Lung microvascular endothelial cell (primary cell): ENCODE measurements around the gene APOBEC3B. TPM values are rescaled to one million over a fixed set of nuclear protein-coding genes. Genes with fewer than 3 reads are reported as not detected.
"Not testable (repeated sequence)": the region's sequence is repeated elsewhere in the genome, so short reads cannot be mapped to it uniquely, and the experiment has no call there.

Experiments used
- DNase-seq, 2 donors: peaks; one replicate each; pipeline versions ENCODE4 v3.0.0 to v3.0.0-alpha.2; 2010; ENCODE audit warnings: low read depth in 2 of 2
- total RNA-seq: library from RNA; depleted of rRNA; stranded (reverse); fragments of >200 nt; gene quantifications from 2 replicates; pipeline ENCODE4 v1.2.1, GENCODE V29; 2014

APOBEC3B gene
- total RNA-seq, 1 donor from 2014 or later, result 0.20 TPM

DNA sequence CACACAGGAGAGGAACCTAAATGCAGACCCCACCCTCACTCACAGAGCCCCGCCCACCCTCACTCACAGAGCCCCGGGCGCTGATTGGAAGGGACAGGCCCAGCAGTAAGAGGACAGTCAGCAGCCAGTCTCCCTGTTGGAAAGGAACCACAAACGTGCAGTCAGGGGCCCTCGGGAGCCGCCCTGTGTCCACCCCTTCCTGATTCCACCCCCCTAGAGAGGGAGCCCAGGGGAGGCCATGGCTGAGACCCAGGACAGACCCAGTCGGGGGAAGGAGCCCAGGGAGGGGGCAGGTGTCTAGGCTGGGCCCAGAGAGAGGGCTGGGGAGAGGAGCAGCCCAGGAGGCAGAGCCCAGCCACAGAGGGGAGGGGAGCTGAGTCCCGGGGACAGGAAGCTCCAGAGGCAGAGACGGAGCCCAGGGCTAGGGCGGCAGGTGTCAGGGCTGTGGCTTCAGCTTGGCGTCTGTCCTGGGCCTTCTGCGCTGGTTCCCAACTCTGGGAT lies 10.8 kb downstream of the APOBEC3B start:
- DNase-seq, result peak in 1 of 2 donors; percentile 26

DNA sequence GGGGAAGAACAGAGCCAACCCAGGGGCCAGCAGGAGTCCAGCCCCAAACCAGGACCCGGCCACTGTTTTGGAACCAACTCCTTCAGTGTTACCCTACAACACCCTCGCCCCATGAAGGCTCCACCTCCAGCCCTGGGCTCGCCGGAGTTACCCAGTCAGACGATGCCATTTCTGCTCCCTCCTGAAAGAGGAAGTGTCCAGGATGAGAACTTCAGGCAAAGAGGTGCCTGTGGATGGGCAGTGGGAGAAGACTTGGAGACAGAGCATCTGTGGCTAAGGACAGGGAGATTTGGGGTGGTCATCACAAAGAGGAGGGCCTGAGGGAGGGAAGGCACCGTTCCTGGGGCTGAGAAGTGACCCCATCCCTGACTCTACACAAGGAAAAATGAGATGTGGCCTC lies 14.0 kb downstream of the APOBEC3B start:
- DNase-seq, result no peak

DNA sequence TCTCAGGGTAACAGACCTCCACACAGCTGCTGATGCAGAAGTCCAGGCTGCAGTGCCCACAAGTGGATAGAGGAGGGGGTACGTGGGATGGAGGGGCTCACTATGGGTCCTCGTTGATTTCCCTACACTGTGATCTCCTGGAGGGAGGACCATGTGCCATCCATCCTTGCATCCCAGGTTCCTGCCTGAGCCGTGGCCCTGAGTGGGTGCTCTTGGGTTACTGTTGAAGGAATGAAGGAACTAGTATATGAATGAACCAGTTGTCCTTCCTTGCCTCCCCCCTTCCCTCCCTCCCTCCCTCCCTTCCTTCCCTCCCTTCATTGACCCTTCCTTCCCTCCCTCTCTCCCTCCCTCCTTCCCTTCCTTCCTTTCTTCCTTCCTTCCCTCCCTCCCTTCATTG lies 15.4 kb downstream of the APOBEC3B start:
- DNase-seq, result no peak

DNA sequence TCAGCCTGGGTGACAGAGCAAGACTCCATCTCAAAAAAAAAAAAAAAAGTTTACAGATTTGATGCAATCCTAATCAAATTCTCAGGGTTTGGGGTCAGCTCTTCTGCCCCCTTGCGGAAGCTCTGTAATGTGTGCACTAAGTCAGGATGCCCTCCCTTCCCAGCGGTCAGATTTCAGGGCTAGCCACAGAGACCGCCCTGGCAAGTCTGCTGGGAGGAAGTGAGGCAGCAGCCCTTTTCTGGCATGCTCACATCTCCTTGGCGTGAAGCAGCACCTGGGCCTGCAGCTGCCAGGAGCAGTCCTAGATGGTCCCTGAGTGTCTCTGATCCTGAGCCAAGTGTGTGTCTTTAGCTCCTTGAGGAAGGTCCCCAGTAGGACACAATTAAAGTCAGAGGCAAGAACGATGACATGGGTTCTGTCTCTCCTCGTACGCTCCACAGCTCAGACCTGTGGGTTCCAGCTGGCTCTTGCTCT lies 21.1 kb downstream of the APOBEC3B start:
- peak; percentile 80 to 81 for DNase-seq

DNA sequence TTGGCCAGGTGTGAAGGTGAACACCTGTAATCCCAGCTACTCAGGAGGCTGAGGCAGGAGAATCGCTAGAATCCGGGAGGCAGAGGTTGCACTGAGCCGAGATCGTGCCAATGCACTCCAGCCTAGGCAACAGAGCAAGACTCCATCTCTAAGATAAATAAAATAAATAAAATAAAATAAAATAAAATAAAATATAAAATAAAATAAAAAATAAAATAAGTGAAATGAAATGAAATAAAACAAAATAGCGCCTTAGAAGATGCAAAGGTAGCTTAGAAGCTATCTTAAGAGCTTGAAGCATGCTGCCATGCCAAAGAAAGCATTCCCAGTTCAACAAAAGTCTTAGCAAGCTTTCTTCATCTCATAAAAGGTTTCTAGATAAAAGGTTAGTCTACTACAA lies 25.0 kb downstream of the APOBEC3B start:
- no peak for DNase-seq

DNA sequence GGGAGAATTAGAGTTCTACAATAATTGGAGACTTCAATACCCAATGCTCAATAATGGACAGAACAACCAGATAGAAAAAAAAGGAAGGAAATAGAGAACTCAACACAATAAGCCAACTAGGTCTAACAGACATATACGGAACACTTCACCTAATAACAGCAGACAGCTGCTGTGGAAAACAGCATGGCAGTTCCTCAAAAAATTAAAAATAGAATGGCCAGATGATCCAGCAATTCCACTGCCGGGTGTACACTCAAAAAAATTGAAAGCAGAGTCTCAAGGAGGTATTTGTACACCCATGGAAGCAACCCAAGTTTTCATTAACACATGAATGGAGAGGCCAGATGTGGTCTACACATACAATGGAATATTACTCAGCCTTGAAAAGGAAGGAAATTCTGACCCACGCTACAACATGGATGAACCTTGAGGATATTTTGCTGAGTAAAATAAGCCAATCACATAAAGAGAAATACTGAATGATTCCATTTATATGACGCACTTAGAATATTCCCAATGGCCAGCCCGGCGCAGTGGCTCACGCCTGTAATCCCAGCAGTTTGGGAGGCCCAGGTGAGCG lies 26.2 kb downstream of the APOBEC3B start:
- not testable (repeated sequence) for DNase-seq

DNA sequence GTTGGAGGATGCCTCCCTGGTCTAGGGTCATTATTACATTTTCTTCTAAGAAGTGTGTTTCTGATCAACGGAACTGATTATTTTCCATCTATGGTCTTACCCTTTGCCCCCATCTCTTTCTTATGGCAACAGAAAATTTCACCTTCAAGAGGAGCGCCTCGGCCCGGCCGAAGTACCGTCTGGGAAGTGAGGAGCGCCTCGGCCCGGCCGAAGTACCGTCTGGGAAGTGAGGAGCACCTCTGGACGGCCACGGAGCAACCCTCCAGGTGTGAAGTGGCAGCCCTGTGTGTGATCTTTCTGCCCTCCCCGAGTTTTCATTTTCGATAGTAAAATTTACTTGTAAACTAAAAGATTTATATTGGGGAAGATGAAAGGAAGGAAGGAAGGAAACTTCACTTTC lies 28.8 kb downstream of the APOBEC3B start:
- no peak for DNase-seq

DNA sequence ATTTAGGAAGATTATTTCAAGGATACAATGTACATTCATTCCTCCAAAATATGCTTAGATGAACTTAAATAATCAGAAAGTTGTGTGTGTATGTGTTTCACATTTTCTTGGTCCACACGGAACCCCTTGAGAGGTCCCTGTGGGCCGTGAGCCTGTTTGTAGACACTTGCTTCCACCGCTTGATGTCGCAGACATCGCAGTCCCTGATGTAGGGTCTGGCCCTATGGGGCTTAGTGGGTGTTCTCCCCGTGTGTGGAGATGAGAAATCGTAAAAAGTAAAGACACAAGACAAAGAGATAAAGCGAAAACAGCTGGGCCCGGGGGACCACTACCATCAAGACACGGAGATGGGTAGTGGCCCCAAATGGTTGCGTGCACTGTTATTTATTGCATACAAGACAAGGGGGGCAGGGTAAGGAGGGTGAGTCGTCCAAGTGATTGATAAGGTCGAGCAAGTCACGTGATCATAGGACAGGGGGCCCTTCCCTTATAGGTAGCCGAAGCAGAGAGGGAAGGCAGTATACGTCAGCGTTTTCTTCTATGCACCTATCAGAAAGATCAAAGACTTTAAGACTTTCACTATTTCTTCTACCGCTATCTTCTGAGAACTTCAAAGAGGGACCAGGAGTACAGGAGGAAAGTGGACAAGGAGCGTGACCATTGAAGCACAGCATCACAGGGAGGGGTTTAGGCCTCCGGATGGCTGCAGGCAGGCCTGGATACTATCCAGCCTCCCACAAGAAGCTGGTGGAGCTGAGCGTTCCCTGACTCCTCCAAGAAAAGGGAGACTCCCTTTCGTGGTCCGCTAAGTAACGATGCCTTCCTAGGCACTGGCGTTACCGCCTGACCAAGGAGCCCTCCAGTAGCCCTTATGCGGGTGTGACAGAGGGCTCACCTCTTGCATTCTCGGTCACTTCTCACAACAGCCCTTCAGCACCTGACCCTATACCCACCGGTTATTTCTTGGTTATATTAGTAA lies 30.7 kb downstream of the APOBEC3B start:
- DNase-seq, result no peak

DNA sequence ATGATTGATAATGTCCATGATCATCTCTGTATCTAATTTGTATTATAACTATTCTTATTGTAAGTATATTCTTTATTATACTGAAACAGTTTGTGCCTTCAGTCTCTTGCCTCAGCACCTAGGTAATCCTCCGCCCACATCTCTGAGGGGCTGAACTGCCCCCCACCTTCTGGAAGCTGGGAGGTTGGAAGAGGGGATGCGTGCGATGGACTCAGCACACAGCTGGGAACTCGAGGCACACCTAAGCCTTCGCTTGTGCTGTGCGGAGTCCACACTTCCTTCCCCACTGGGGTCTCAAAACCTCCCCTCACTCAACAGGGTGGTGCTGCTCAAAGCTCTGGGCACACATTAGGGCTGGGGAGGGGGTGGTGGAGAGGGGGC lies 31.4 kb downstream of the APOBEC3B start:
- not testable (repeated sequence) for DNase-seq

DNA sequence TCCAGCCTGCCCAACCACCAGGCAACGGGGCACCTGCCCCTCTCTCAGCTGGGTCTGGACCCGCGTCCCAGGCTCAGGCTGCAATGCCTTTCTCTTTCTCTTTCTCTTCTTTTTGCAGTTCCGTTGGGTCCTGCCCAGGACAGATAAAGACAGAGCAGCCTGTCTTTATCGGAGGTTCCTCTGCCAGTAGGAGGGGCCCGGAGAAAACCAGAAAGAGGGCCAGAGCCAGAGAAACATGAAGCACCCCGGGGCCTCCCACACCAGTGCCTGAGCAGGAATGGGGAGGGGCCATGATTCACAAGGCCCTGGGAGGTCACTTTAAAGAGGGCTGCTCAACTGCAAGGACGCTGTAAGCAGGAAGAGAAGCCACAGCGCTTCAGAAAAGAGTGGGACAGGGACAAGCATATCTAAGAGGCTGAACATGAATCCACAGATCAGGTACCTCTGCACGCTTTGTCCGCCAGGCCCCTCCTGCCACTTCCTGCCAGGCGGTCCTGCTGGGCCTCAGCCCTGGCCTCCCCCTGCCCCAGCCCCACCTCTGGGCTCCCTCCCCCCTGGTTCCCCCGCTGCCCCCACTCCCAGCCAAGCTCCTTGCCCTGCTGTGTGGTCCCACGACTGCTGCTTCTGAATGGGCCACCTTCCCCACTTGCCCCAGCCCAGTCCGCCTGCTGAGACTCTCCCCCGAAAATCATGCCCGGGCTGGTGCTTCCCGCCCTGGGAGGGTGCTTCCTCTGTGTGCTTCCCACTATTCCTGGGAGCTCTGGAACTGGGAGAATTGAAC lies 32.0 kb downstream of the APOBEC3B start, which contains the start of gene APOBEC3C:
TSS of gene APOBEC3C (plus strand) at position 316 of the 781 bp plus-strand sequence. CDS start at position 422, 106 bp downstream.
- peak; percentile 23 to 56 for DNase-seq

DNA sequence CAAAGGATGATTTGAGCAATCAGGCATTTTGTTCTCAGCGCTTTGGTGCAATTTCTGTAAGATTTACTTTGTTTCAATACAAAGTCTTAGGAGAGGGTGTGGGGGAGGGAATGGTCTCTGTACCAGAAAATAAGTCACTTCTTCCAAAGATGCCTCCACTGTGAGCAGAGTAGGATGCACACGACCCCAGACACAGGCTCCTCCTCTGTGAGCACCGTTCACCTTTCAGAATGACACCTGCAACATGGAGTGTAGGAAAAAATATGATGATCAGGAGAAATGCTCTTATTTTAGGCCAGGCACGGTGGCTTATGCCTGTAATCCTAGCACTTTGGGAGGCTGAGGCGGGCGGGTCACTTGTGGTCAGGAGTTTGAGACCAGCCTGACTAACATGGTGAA lies 32.6 kb downstream of the APOBEC3B start:
- DNase-seq, result not testable (repeated sequence)

DNA sequence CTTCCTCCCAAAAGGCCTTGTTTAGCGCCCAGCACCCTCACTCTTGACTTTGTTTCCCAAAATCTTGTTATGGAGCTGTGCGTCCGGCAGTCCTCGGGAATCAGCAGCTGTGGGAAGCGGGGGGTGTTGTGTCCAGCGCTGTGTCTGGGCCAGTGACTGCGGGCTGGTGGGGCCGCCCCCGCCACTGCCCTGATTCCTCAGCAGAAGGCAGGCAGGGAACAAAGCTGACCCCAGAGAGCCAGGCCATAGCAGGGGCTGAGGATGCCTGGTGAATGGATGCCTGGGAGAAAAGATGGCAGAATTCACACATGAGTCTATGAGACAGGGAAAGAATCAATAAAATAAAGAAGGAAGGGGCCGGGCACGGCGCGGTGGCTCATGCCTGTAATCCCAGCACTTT lies 34.4 kb downstream of the APOBEC3B start:
- DNase-seq, result no peak

DNA sequence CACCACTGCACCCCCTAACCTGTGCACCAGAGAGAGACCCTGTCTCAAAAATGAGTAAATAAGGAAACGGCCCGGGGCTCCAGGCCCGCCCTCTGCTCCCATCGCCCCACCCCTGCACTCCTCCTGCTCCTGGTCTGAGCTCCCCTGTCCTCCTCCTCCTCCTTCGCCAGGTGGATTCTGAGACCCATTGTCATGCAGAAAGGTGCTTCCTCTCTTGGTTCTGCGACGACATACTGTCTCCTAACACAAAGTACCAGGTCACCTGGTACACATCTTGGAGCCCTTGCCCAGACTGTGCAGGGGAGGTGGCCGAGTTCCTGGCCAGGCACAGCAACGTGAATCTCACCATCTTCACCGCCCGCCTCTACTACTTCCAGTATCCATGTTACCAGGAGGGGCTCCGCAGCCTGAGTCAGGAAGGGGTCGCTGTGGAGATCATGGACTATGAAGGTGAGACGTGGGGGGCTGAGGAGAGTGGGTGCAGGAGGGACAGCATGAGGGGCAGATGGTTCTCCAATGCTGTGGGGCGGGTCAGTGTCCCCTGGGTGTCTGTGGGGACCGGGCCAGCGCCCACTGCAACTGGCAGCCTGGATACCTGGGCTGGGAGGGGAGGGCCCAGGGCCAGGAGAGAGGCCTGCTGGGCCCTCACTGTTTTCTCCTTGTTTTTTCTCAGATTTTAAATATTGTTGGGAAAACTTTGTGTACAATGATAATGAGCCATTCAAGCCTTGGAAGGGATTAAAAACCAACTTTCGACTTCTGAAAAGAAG lies 35.6 kb downstream of the APOBEC3B start:
- DNase-seq, result no peak

DNA sequence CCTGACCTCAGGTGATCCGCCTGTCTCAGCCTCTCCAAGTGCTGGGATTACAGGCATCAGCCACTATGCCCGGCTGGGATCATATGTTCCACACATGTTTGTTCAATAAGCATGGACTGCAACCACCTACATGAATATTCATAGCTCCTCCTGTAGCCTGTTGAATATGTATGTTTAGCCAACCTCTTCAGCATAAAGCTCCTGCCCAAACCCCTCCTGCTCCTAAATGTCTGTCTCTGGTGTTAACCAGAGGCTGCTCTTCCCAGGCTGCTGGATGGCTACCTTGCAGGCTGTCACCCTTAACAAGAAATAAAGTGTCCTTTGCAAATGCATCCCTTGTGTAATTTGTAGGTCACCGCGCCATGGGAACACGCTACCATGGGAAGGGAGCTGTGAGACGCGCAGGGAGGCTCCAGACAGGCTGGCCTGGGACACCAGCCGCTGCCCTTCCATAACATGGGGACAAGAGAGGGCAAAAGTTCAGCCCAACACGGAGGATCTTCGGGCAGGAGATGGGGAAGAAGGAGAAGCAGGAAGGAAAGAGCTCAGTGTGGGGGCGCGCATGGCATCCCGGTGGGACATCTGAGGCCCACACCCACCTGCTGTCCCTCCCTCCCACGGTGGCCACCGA lies 38.0 kb downstream of the APOBEC3B start:
- not testable (repeated sequence) for DNase-seq

DNA sequence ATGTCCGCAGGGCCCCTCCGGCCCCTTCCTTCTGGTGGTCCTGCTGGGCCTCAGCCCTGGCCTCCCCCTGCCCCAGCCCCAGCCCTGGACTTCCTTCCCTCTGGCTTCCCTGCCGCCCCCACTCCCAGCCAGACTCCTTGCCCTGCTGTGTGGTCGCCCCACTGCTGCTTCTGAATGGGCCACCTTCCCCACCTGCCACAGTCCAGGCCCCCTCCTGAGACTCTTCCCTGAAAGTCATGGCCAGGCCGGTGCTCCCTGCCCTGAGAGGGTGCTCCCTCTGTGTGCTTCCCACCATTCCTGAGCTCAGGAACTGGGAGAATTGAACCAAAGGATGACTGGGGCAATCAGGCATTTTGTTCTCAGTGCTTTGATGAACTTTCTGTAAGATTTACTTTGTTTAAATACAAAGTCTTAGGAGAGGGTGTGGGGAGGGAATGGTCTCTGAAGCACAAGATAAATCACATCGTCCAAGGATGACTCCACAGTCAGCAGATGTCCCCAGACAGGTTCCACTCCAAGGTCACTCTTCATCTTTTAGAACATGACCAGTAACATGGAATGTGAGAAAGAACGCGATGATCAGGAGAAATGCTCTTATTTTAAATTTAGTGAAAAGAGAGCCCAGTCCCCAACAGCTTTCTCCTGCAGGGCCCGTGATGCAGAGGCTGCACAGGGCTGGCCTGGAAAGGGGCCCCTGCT lies 39.6 kb downstream of the APOBEC3B start:
- no peak for DNase-seq

DNA sequence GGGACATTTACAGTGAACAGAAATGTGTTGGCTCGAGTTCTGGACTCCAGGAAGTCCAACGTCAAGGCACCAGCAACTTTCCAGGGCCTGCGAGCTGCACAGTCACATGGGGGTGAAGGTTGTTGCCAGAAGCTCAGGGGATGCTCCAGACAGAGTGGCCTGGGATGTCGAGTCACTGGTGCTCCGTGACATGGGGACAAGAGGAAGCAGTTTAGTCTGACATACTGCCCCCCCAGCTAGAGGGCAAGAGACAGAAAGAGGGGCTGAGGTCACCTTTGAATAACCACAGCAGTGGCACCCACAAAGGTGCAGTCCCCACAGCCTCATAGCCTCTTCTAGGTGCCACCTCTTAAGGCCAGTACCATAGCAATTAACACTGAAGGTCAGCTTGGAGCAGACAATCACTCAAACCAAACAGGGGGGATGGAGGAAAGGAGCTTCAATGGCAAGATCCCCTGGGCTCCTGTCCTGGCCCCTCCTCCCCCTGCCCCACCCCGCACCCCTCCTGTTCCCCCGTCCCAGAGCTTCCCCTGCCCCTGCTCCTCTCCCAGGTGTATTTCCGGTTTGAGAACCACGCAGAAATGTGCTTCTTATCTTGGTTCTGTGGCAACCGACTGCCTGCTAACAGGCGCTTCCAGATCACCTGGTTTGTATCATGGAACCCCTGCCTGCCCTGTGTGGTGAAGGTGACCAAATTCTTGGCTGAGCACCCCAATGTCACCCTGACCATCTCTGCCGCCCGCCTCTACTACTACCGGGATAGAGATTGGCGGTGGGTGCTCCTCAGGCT lies 42.6 kb downstream of the APOBEC3B start:
- DNase-seq, result no peak

DNA sequence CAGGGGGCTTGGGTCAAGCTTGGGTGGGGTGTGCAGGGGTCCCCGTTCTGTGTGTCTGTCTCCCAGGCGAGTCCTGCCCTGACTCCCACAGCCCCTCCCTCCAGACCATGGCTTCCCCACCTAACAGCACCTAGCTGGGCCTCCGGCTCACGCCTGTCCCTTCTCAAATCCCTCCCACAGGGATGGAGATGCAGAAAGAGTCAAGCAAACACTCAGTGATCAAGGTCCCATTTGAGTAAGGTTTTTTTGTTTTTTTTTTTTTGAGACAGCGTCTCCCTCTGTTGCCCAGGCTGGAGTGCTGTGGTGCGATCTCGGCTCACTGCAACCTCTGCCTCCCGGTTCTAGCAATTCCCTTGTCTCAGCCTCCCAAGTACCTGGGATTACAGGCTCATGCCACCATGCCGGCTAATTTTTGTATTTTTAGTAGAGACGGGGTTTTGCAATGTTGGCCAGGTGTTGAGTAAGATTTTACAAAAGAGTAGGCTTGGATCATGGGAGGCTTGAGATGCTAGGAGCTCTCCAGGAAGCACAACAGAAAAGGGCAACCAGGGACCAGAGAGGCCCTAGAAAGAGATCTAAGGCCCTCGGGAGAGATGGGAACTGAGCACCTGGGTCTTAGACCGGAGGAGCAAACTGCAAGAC lies 44.5 kb downstream of the APOBEC3B start:
- no peak for DNase-seq

DNA sequence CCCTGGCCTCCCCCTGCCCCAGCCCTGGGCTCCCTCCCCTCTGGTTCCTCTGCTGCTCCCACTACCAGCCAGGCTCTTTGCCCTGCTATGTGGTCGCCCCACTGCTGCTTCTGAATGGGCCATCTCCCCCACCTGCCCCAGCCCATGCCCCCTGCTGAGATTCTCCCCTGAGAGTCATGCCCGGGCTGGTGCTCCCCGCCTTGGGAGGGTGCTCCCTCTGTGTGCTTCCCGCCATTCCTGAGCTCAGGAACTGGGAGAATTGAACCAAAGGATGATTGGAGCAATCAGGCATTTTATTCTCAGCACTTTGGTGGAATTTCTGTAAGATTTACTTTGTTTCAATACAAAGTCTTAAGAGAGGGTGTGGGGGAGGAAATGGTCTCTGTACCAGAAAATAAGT lies 45.6 kb downstream of the APOBEC3B start:
- DNase-seq, result no peak
